AG09309 (cell line): Measurements from ENCODE around the gene INSC.

Experiments used
- DNase-seq: peaks from one replicate; pipeline ENCODE4 v3.0.0-alpha.2; 2010; ENCODE audit warnings: low read depth
- H3K4me3 ChIP-seq: 2 replicates; pipeline ENCODE4 v1.5.1; 2011; ENCODE audit warnings: mild to moderate bottlenecking, low read depth, low read length, moderate library complexity; ENCODE audit not compliant: control insufficient read depth
- CTCF ChIP-seq: IDR thresholded peaks from 2 replicates; pipeline ENCODE4 v1.5.1; 2011; ENCODE audit warnings: mild to moderate bottlenecking, low read depth, low read length, inconsistent platforms; ENCODE audit not compliant: insufficient read depth, control insufficient read depth; ENCODE audit errors: missing control alignments

Gene INSC

GRCh38 chr11:15111215-15111614, 3.5 kb upstream of the INSC start:
- no peak overlapping the region for H3K4me3 ChIP-seq
- TF ChIP-seq CTCF: no peak
- no peak for DNase-seq

- no peak for TF ChIP-seq CTCF
- DNase-seq: no peak
- no peak overlapping the region for H3K4me3 ChIP-seq
Measured at GRCh38 chr11:15112131-15112541, 2.6 kb upstream of the INSC start.

DNA sequence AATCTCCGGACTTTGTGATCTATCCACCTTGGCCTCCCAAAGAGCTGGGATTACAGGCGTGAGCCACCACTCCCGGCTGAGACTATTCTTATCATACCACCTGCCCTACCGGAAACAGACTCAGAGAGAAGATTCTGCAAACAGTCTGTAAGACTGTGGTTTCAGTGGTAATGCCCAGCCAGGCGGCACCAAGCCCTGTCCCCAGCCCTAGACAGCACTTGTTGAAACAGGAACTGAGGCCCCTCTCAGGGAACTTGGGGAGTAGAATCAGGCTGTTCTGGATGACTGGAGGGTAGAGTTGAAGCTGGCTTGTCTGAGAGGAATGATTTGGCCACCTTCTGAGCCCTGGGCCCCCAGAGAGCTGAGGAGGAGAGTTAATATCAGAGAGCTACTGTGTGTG, 1.3 kb upstream of the INSC start:
- H3K4me3 ChIP-seq: no peak overlapping the region
- no peak for TF ChIP-seq CTCF
- DNase-seq: no peak

GRCh38 chr11:15115686-15116085, 963 bp downstream of the INSC start:
- H3K4me3 ChIP-seq: no peak overlapping the region
- no peak for DNase-seq
- no peak for TF ChIP-seq CTCF

DNA sequence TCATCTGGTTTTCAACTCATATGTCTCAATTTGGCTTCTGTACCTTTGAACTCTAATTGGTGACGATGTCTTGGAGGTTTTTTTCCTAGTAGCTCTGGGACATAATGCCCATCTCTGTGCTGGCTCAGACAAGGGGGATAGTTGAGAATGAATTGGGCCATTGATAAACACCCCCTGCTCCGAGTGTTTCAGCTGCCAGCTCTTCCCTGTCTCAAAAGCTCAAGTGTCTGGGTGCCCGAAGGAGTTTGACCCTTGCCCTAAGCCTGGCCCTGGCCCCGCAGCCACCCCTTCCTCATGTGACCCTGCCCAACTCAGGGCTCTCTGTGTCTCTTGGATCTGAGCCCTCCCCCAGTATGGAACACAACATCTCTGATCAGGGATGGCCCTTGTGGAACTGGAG, 3.0 kb downstream of the INSC start:
- DNase-seq: no peak
- no peak for TF ChIP-seq CTCF
- H3K4me3 ChIP-seq: no peak overlapping the region

- TF ChIP-seq CTCF: no peak
- no peak overlapping the region for H3K4me3 ChIP-seq
- no peak for DNase-seq
Measured at GRCh38 chr11:15118431-15118830, 3.7 kb downstream of the INSC start.

DNA sequence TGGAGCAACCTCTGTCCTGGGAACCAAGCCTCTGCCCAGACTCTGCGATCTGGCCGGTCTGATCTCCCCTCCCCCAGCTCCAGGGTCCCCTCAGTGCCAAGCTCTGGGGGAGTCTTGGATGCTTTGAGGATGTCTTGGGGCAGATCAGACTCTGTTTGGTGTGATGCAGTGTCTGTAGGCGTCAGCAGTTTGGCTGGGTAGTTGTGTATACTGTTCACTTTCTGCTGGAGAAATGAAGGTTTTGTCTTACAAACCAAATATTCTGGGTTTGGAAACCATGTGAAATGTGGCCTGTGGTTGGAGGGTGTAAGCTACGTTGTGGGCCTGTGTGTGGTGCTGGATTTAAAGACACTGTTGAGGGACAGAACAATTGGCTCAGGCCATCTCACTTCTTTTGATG, 4.6 kb downstream of the INSC start:
- H3K4me3 ChIP-seq: no peak overlapping the region
- no peak for TF ChIP-seq CTCF
- no peak for DNase-seq
